Stimulated activated CD8-positive, alpha-beta memory T cell treated with anti-CD3 and anti-CD28 coated beads, Interleukin-4, amount 100 ng/mL, for 48 hours (primary cell): ENCODE data around the gene THBS4.
A peak's percentile ranks its signal among the peaks of the same experiment; 100 is the strongest.

Source experiments
- DNase-seq: peaks from one replicate; pipeline ENCODE4 v3.0.0-alpha.2; 2020

Gene THBS4

DNA sequence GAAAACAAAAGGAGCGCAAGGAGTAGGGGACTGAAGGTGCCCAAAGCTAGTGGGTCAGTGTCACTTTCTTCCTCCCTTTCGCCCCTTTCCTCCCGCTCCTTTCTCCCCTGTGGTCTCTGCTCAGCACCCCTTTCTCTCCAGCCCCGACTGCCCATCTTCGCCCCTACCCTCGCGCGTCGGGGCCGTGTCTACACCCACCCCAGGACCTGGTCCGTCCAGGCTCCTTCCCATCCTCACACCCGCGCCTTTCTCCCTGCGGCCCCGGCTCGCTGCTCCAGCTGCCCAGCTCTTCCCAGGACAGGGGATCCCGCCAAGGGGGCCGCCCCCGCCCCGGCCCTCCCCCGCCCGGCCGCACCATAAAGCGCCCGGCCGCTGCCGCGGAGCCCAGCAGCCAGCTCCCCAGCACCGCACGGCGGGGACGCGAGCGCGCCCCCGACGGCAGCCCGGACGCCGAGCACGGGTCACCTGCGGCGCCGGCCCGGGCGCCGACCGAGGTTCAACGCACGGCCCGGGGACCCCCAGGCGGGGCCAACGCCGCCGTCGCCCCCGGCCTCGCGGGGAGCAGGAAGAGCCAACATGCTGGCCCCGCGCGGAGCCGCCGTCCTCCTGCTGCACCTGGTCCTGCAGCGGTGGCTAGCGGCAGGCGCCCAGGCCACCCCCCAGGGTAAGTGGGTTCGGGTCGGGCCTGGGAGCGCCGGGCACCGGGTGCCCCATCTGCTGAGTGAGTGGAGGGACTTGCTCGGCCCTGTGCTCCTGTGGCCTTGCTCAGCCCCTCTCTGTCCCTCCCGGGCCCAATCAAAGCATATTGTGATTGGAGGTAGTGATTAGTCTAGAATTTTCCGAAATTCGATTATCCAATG is at the start of gene THBS4:
THBS4 (plus strand) TSS at position 387 of the 860 bp plus-strand sequence; CDS start at position 577, 190 bp downstream.
- DNase-seq = no peak

DNA sequence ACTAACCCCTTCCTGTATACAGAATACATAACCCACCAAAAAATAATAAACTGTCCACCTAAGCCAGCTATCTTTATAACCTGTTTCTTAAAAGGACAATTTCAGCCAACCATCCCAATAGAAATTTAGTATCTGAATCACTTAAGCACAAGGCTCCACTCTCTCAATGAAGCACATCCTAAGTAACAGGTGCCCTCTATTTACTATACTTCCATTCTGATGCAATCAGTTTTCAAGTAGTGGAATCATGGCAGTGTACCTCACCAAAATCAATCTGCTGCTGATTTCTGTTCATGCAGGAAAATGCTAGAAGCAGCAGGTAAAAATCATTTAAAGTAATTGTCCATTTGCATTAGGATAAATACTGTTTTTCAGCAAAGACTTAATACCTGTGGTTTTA is 48.9 kb upstream of the THBS4 start:
- DNase-seq = no peak

DNA sequence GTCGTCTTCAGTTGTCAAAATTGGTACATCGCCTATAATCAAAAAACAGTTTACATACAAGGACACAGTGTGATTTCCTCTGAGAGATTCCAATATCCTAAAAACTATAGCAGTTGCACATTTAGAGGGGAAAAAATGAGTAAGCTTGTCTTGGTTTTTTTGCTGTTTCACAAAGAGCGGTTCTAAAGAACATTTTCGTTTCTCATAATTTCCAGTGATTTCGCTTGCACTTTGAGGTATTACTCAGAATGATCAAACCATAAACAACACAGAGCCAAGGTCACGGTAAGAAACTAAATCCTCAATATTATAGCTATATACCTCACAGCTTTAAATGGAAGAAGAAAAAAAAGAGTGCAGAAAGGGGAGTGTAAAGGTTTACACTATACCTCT is 44.9 kb upstream of the THBS4 start:
- no peak for DNase-seq

DNA sequence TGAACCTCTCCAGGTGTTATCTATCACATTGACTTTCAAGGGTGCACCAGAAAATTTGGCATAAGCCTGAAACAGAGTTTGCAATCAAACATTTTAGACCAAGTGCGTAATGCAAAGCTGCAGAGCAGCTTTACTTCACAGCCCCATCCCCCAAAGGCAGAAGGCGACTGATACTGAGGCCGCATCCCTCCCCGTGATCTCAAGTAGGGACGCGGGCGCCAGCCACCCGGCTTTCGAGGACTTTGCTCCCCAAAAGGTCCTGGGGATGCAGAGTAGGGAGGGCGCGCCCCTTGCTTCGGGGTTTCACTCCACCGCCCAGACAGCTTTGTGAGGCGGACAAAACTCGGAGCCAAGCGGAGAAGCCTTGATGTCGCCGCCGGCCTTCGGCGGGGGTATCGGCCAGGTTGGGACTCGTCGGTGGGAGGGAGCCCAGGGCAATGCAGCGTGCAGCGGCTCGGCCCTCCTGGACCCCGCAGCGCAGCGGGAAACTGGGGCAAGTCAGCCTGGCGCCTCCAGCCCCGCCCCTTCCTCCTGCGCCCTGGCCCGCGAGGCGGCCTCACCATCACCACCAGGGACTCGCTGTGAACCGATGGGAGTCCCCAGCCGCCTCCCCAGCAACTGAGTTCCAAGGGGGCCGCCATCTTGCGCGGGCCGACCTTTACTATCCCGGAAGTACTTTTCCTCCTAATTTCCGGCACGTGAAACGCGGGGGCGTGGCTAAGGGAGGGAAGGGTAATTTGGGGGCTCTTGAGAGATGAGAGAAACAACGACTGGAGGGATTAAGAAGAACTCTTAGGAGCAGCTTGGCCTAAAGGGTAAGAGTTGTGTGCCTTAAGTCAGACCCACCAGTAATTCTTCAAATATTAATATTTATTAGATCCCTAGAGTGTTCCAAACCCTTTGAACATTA is 44.3 kb upstream of the THBS4 start, which contains the start of gene MTX3:
MTX3 (minus strand) TSS at position 665 of the 910 bp plus-strand sequence; CDS start at position 641, 24 bp downstream.
- peak; percentile 96 for DNase-seq

DNA sequence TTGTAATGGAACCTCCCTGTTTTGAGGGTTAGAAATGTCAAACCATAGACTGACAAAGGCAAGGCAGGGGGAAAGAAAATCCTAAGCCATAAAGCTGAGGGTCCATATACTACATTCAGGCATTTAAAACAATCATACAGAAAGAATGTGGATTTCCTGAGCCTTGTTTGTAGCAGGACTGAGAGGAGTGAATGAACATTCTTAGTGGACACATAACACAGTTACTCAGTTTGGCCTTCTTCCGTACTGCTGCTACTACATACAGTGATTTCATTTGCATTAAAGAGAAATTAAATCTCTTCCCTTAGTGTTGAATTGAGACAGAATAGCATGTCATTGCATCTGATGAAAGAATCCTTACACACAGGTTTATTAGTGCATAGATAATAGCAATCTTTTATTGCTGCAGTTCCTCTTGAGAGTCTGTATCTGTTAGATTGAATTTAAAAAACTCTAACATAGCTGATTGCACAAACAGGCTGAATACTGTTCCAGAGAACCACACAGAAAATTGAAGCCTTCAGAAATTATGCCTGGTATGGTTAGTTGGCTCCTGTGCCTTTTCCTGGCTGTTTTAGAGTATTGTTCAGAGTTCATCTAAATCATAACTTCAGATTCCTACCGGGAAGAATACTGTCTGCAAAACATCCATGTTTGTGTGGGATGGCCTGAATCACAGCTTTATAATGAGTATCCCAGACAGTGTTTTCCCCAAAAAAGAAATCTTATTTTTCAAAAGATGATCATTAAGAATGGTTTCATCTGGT is 42.1 kb upstream of the THBS4 start:
- no peak for DNase-seq

DNA sequence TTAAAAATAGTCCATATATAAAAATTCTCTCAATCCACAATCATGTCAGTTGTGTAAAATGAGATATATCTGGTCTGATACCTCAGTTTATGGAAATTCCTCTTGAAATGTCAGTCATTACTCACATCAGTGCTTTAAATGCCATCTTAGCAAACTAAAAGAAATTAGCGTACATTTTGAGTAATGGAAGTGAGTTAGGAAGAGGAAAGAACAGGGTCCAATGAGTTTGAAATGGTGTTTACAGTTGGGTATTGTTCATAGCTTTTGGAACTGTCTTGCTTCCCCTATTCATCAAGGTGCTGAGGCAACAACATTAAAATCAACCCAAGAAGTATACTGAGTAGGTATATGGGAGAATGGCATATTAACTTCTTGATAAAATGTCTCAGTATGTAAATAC is 35.4 kb upstream of the THBS4 start:
- no peak for DNase-seq

DNA sequence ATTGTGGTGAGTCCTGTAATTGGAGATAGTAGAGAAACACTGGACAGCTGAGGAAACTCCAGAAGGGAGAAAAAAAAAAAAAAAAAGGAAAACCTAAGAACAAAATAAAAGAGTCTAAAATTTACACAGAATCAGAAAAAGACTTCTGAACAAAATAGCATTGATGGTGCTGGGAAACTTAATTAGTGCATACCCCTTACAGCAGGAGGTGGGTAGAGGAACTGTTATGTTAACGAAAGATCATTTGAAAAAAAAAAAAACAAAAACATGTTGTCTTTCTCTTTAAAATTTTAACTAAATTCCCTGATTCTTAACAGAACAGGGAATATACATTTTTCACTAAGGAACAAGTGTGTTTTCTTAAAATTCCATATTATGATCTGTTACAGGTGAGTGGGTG is 32.5 kb upstream of the THBS4 start:
- no peak for DNase-seq

DNA sequence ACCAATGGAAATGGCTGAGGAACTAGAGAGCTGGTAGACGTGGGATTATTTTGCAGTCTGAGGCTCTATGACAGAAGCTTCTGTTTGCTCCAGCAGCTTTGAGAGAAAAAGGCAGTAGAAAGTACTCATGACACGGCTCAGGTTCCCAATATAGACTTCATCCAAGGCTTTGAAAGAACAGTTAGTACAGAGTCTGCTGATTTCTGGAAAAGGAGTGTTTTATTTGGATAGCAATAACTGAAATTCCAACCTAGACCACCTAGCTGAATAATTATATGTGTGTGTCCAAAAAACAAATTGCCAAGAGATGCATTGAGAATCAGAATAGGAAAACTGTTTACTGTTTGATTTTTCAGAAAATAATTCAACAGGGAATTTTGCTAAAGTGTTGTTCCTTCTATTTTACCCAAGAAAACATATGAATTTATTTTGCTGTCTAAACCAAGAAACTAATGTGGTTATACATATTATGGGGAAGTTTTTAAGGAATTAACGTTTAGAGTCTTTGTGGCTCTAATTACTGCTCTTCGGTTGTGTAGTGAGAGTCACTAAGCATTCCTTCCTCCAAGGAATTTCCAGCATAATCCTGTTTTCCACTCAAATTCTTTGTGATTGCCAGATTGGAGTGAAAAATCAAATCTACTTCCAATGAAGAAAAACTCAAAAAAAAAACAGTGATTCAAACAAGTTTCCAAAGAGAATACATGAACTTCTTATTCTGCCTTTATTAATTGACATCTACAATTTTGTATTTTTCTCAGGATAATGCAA is 26.0 kb upstream of the THBS4 start:
- no peak for DNase-seq

DNA sequence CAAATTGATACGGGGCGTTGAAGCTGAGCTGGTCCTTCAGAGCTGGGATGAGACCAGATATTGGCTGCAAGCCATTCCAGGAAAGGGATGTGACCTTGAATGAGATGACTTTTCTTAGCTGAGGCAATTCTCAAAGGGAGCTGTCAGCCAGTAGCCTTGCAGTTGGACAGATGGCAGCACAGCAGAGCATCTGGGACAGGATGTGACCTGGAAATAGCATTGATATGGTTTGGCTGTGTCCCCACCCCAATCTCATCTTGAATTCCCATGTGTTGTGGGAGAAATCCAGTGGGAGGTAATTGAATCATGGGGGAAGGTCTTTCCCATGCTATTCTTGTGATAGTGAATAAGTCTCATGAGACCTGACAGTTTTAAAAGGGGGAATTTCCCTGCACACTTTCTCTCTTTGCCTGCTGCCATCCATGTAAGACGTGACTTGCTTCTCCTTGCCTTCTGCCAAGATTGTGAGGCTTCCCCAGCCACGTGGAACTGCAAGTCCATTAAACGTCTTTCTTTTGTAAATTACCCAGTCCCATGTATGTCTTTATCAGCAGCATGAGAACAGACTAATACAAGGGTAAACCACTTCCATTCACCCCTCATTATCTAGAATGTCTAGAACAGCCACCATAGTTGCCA is 24.3 kb upstream of the THBS4 start:
- DNase-seq = no peak

DNA sequence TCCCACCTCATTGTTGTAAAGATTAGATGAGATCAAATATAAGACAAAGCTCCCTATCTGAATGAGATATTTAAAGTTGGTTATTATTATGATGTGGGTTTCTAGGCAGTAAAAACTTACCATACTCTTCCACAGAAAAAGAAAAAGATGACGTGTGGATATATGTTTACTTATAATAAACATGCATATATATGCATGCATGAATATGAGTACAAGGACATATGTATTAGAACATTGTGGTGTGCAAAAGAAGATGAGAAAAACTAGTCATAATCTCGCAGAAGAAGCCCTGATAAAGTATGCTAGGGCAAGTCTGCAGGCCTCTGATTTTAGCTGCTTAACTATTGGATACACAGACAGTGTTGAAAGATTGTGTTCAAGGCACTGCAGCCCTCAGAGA is 10.1 kb upstream of the THBS4 start:
- DNase-seq = no peak

DNA sequence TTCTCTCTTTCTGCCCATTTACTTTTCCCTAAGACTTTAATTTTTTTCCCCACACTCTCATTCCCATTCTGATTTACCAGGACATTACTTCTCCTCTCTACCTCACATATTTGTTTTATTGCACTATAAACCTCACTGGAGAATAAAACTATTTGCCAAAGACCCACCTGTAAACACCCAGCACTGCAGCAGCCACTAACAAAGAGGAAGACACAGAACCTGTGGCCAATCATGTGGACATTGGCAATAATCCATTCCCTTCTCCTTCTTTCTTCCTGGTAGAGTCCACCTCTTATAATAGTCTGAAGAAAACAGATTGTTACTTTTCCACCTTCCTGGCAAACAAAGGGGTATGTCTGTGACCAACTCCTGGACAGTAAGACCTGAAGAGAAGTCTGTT is 8.3 kb upstream of the THBS4 start:
- no peak for DNase-seq

DNA sequence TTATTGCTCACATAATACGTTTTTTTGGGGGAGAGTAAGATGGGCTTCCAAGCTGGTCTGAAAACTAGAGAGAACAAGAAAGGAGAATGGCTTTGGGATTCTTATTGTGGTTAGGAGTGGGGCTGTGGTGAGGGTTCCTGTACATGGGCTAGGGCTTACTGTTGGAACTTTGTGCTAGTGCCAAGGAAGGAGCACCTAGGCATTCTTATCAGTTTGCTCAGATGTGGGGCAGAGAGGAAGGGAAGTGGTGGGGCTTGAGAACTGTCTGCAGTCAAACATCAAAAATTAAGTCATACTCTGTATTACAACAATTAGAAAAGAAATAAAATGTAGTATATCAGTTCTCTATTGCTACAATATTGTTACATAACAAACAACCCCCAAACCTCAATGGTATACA is 4.0 kb upstream of the THBS4 start:
- no peak for DNase-seq

DNA sequence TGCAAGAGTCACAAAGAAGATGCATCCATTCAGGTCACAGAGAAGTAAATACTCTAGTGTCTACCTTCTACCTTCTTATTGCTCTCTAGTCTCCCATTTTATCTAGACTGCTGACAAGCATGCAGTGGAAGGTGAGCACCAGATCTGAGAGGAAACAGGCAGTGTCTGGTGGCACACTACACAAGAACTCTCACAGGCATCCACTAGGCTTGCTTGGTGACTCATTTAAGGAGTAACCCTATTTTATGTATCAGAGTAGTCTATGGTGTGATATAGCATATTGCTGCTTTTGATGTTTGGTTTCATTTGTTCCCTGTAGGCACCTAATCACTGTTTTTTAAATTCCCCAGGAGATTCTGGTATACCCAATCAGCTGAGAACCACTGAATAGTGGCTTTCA is 1.6 kb upstream of the THBS4 start:
- DNase-seq = no peak

DNA sequence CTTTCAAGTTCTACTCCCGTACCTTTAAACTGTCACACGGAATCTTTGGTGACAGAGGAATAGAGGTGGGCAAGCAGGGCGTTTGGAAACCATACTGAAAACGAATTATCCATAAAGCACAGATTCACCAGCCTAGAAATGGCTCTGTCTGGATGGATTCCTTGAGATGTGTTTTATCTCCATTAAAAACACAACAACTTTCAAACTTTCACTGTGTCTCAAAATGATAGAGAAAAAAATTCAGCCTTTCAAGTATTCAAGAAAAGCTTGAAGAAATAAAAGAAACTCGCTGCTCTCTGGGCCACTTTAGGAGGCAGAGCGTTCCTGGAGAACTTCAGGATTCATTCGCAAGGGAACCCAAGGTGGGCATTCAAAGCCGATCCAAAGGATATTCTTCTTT is 589 bp upstream of the THBS4 start:
- no peak for DNase-seq

DNA sequence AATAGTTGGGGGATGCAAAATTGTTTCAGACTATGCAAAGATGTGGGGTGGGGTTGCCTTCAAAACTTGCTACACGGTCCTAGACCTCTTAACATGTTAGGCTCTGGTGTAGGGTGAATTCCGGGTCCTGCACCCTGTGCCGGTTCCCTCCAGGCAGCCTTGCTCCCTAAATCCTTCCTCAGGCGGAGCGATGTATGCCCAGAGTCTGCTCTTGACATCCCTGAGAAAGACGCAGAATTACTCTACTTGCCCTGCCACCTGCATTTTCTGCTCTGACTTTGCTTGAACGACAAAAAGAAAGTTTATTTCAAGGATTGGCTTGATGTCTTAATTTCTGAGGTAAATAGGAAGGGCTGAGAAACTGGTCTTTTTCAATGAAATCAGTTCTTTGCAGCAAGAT is 691 bp downstream of the THBS4 start:
- no peak for DNase-seq

DNA sequence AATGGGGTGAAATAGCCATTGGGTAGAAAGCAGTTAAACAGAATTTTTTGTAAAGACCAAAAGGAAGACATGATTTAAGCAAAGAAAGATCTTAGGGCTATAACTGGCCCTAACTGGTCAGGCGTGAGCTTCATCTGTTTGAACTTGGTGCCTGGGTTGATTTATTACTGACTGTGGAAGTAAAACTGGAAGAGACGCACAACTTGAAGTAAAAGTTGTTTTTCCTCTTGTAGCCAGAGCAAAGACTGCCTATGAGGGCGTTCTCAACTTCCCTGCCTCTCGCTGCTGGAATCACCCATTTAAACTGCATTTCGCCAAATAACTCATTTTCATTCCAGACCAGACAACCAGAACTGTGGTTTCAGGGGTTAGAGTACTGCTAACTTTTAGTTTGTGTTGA is 1.5 kb downstream of the THBS4 start:
- no peak for DNase-seq

DNA sequence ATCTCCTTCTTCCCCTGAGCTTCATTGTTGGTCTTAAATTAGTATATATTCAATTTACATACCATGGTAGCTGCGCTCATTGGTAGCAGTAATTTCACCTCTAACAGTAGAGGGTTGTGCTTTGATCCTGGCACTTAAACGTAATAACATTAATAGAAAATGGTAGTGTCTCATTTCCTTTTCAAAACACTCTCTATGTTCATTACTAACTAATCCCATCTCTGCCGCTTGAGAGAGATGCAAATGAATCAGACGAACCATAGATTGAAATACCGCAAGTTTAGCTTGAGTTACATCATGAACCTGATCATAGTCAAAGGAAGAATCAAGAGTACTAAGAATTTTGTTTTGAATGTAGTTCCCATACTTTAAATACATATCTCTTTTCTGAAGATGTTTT is 2.2 kb downstream of the THBS4 start:
- no peak for DNase-seq

DNA sequence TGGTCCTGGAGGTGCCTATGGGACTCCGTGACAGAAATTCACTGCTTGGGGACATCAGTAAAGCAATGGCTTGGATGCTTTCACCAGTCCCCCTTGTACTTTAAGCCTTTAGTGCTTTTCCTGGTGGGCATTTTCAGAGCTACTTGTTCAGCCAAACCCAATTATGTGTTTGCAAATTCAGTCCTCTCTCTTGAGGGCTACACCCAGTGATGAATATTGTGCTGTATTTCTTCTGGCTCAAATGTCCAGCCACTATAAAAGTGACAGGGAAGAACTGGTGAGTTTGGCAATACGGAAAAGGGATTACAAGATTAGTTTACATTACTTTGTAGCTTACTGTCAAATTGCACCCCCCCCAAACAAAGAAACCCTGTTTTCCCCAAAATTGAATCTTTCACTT is 4.5 kb downstream of the THBS4 start:
- DNase-seq = no peak

DNA sequence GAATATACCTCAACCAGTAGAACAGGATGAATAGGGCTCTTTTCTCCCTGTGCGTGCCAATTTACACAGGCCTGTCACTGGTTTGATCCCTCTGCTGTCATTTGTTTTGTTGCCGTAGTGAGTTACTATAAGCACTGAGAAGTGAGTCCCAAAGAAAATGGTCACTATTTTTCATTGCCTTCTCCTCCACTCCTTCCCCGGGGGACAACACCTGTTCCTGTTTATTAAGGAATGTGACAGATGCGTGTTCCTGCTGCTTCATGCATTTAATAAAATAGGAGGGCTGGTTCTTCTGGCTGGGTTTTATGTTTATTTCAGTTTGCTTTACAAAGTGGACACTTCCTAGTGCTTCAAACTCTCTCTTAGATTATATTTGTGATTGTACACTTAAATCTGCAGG is 6.4 kb downstream of the THBS4 start:
- no peak for DNase-seq

DNA sequence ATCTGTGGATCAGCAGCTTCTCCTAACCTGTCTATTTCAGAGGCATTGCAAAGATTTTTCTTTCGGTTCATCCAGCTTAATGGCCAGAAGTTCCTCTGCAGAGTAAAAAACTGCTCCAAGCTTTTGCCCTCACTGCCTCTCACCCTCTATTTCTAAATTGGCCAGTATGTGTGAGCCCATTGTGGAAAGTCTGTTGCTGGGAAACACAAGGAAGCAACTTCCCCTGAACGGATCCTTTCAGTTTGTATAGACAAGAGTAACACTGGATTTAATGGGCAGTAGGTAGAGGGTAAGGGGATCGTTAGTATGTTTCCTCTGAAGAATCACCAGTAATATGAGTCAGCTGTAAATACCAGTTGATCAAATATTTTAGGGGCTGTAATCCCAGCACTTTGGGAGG is 7.2 kb downstream of the THBS4 start:
- no peak for DNase-seq

DNA sequence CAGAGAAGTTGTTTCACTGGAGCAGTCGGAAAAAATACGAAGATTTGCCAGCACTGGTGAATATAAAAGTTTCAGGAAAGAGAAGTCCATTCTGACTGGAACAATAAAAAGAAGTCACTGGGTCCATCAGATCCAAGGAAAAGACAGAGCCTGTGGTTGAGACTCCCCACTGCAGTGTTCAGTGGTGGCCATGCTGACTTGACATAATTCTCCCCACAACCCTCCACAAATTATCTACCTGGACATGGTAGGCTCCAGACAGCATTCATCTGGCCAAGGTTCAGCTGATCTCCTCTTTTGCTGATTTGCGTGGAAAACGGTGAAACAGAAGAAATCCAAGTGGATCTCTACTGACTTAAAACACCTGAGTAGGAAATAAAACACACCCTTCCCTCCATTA is 8.0 kb downstream of the THBS4 start:
- no peak for DNase-seq
